Body of pancreas (tissue), 4 donors: Measurements from ENCODE around the gene DOCK3. TPM values are rescaled to one million over a fixed set of nuclear protein-coding genes. Genes with fewer than 3 reads are reported as not detected.
"Not testable (repeated sequence)": the region's sequence is repeated elsewhere in the genome, so short reads cannot be mapped to it uniquely, and the experiment has no call there.

Experiments
- ATAC-seq: fragments of 150-250 bp; one replicate; pipeline ENCODE4 v1.9.1; 2016
- DNase-seq, 4 donors: peaks; one replicate each; pipeline ENCODE4 v3.0.0-alpha.2; 2019
- H3K27ac ChIP-seq, 4 donors: fragments of 200-600 bp; sonication (generic); 1 replicate in 3 of 4; 2 replicates in 1 of 4; pipeline versions ENCODE4 v1.5.1 to v1.6.1; 2016 to 2019; ENCODE audit warnings: mild to moderate bottlenecking in 1 of 4, mixed read lengths in 1 of 4, moderate library complexity in 1 of 4
- H3K27me3 ChIP-seq, 2 donors: fragments of 200-600 bp; sonication (generic); one replicate each; pipeline ENCODE4 v1.6.0; 2016; ENCODE audit warnings: mild to moderate bottlenecking in 1 of 2
- H3K36me3 ChIP-seq, 2 donors: fragments of 200-600 bp; sonication (generic); replicated peaks in 1 of 2; 2 replicates each; pipeline ENCODE4 v1.5.1; 2016; ENCODE audit warnings: low read depth in 2 of 2; ENCODE audit not compliant: insufficient read depth in 1 of 2
- H3K4me1 ChIP-seq: fragments of 200-600 bp; sonication (generic); one replicate; pipeline ENCODE4 v1.6.0; 2016
- H3K4me3 ChIP-seq, 2 donors: fragments of 200-600 bp; sonication (generic); 1 replicate in 1 of 2; 2 replicates in 1 of 2; pipeline ENCODE4 v1.5.1; 2016 to 2019
- H3K9me3 ChIP-seq, 3 donors: fragments of 200-600 bp; sonication (generic); 1 replicate in 2 of 3; 2 replicates in 1 of 3; pipeline ENCODE4 v1.5.1; 2016
- CTCF ChIP-seq, 7 experiments: fragments of 450-650 bp in 4 of 7; fragments of 200-600 bp in 3 of 7; sonication (generic) in 3 of 7; IDR thresholded peaks; one replicate each; pipeline ENCODE4 v1.5.1; 2016 to 2019; ENCODE audit warnings: antibody characterized with exemption in 7 of 7
- POLR2A ChIP-seq, 3 donors: fragments of 450-650 bp; IDR thresholded peaks; one replicate each; pipeline ENCODE4 v1.6.1; 2016; ENCODE audit warnings: antibody characterized with exemption in 3 of 3, mild to moderate bottlenecking in 2 of 3
- WGBS, 2 donors: methylation state at CpG; one replicate each; pipeline ENCODE4 v1.1.5; 2017; 5-methylcytosine and 5-hydroxymethylcytosine counted together
- intact Hi-C: fragments of 100-400 bp; cut with DNase I; formaldehyde crosslinking; loops from one replicate; pipeline ENCODE4 v1.15.1; 2023
- total RNA-seq, 2 donors: library from RNA; depleted of rRNA; stranded (reverse); fragments of >200 nt; gene quantifications; one replicate each; pipeline ENCODE4 v1.1.0, GENCODE V29; 2016

Gene DOCK3
- total RNA-seq, 2 donors from 2014 or later = 0.52 TPM; not detected in 1

DNA sequence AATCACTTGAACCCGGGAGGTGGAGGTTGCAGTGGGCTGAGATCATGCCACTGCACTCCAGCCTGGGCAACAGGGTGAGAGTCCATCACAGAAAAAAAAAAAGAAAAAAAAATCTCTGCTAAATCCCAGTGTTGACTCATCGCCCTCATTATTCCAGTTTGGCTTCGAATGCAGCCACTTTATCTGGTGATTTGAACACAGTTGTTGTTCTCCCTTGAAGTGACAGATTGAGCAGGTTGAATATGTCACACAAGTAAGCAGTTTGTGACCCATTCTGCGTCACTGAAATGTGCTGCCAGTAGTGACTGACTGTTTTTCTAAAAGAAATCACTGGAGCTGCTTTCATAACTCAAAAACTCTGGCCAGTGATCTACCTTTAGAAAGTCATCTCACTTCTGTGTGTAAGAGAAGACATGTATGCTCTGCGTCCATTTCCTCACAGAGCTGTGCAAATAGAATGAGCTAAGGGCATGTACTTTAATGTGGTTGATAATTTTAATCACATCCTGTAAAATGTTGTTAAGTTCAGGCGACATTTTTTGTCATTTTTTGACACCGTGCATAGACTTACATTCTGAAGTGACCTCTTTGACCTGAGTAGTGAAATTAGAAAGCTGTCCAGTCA lies 12.5 kb downstream of the DOCK3 start:
- H3K27me3 ChIP-seq = no peaks in the 10 kb centered on the region
- ATAC-seq = no peak
- H3K27ac ChIP-seq = no peak overlapping the region
- WGBS, 2 donors = 54 to 56% methylated on average over 7 of the region's 7 CpGs
- H3K4me3 ChIP-seq = no peak overlapping the region
- H3K4me1 ChIP-seq = no peaks in the 10 kb centered on the region
- H3K36me3 ChIP-seq = no peaks in the 10 kb centered on the region
- no peaks in the 10 kb centered on the region for H3K9me3 ChIP-seq
- intact Hi-C loops = no loop called here
- DNase-seq = peak in 2 of 4 donors; percentile 15 to 26
- TF ChIP-seq POLR2A (IDR thresholded peaks at IDR 0.05) (no peak), CTCF (IDR thresholded peaks at IDR 0.05) (no peak)

DNA sequence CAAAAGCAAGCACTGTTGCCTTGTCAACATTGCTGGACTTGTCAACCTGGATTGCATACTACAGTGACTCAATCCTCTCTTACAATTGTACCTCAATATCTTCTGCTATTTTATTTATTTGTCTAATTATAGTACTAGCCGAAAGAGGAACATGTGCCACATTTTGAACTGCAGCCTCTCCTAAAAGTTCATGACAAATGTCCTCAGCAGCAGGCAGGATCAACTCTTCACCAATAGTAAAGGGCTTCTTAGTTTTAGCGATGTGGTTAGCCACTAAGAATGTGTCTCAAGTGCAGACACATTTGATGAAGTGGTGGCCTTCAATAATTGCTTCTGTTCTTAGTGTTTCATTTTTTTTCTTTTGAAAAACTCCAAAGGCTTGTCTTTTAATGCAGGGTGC lies 13.2 kb downstream of the DOCK3 start:
- no peaks in the 10 kb centered on the region for H3K9me3 ChIP-seq
- intact Hi-C loops = no loop called here

DNA sequence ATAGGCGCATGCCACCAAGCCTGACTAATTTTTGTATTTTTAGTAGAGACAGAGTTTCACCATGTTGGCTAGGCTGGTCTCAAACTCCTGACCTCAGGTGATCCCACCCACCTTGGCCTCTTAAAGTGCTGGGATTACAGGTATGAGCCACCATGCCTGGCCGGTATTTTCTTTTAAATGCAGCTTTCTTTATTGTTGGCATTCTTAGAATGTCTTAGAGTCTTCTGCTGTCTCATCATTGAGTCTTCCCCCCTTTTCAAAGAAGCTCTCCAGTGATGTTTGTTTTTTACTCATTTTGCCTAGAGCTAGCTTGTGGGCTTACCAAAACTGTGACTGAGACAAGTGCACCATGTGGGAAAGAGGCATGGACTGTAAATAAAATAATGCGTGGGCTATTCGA lies 13.9 kb downstream of the DOCK3 start:
- H3K4me1 ChIP-seq, H3K27me3 ChIP-seq, H3K36me3 ChIP-seq, H3K9me3 ChIP-seq, H3K27ac ChIP-seq, ATAC-seq, DNase-seq, H3K4me3 ChIP-seq, intact Hi-C loops: not testable (repeated sequence)
- WGBS, 2 donors = 72 to 78% methylated on average over 4 of the region's 4 CpGs

More for the DNA sequence above, 13.2 kb downstream of the DOCK3 start:
- no peak overlapping the region for H3K4me3 ChIP-seq
- no peak overlapping the region for H3K27ac ChIP-seq
- no peaks in the 10 kb centered on the region for H3K27me3 ChIP-seq
- DNase-seq (no peak), ATAC-seq (no peak)
- H3K36me3 ChIP-seq = no peaks in the 10 kb centered on the region
- H3K4me1 ChIP-seq = no peaks in the 10 kb centered on the region
- WGBS, 2 donors = 73 to 74% methylated on average over 2 of the region's 2 CpGs
- no peak for TF ChIP-seq CTCF (IDR thresholded peaks at IDR 0.05)
- TF ChIP-seq POLR2A (IDR thresholded peaks at IDR 0.05) = no peak

DNA sequence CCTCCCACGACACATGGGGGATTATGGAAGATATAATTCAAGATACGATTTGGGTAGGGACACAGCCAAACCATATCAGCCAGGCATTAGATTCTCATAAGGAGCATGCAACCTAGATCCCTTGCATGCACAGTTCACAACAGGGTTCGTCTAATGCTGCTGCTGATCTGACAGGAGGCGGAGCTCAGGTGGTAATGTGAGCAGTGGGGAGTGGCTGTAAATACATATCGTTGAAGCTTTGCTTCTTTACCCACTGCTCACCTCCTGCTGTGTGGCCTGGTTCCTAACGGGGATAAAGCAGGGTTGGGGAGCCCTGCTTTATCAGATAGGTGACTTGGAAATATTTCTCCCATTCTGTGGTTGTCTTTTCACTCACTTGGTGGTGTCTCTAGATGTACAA lies 14.8 kb downstream of the DOCK3 start:
- TF ChIP-seq POLR2A (IDR thresholded peaks at IDR 0.05) (no peak), CTCF (IDR thresholded peaks at IDR 0.05) (no peak)
- H3K27me3 ChIP-seq = no peaks in the 10 kb centered on the region
- H3K36me3 ChIP-seq = no peaks in the 10 kb centered on the region
- no peaks in the 10 kb centered on the region for H3K4me1 ChIP-seq
- WGBS, 2 donors = 34 to 56% methylated on average over 6 of the region's 6 CpGs
- no peak overlapping the region for H3K4me3 ChIP-seq
- no peak overlapping the region for H3K27ac ChIP-seq
- ATAC-seq (no peak), DNase-seq (no peak)
- intact Hi-C loops = no loop called here
- no peaks in the 10 kb centered on the region for H3K9me3 ChIP-seq

DNA sequence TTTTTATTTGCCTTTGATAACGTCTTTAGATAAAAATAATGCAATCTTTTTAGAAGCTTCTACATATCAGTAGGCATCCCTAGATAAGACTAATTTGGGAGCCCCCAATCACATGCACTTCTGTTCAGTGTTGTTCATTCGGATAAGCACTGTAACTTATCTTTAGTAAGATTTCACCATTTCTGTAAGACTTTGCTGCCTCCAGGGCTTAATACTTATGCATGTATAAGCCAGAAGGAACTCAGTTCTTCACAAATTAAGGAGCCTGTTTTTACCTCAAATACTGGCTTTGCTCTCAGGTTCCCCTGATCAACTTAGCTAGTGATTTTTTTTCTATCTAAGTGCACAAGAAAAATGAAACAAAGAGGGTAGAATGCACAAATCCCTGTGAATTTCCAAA lies 20.3 kb downstream of the DOCK3 start:
- Histone ChIP-seq H3K27ac (no peak overlapping the region), H3K9me3 (peaks cover 0 to 10% (median 0%) of the 10 kb centered on the region in 3 donors), H3K4me3 (no peak overlapping the region), H3K36me3 (no peaks in the 10 kb centered on the region), H3K27me3 (no peaks in the 10 kb centered on the region), H3K4me1 (no peaks in the 10 kb centered on the region)
- no peak for DNase-seq
- WGBS, 2 donors = 48 to 77% methylated on average over 2 of the region's 2 CpGs
- TF ChIP-seq CTCF (IDR thresholded peaks at IDR 0.05) (no peak), POLR2A (IDR thresholded peaks at IDR 0.05) (no peak)
- no peak for ATAC-seq
- intact Hi-C loops = no loop called here
